Measurements from ENCODE around the gene ANKRD63. TPM values are rescaled to one million over a fixed set of nuclear protein-coding genes. Genes with fewer than 3 reads are reported as not detected.

ANKRD63 gene
- total and polyA plus RNA-seq, 8 donors, result 0.37 TPM; not detected in 7

DNA sequence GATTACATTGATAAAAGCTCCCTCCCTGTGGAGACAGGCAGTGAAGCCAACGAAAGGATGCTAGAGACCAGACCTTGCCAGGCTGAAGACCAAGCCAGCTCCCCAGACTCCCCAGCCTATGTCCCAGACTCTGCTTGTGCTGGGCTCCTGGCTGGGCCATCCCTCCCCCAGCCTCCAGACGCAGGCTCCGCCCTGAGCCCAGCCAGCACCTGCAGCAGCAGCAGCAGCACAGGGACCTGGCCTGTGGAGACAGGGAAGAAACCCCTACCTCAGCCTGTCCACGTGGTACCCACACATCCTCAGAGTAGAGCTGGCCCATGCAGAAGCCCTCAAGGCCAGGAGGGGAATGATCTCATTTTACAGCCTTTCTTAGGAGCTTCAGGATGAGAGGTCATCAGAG lies 13.3 kb downstream of the ANKRD63 start:
- Histone ChIP-seq H3K27ac (no peak overlapping the region), H3K4me3 (no peak overlapping the region), H3K27me3 (no peaks in the 10 kb centered on the region), H3K9me3 (no peaks in the 10 kb centered on the region), H3K36me3 (peaks cover 0 to 18% (median 13%) of the 10 kb centered on the region in 4 donors), H3K4me1 (peaks cover 0 to 10% (median 2%) of the 10 kb centered on the region in 4 donors)
- DNase-seq, result no peak
- TF ChIP-seq EP300 (IDR thresholded peaks at IDR 0.05) (no peak), POLR2A (IDR thresholded peaks at IDR 0.05) (no peak), POLR2AphosphoS5 (IDR thresholded peaks at IDR 0.05) (no peak)
- TF ChIP-seq, protein P1, sequence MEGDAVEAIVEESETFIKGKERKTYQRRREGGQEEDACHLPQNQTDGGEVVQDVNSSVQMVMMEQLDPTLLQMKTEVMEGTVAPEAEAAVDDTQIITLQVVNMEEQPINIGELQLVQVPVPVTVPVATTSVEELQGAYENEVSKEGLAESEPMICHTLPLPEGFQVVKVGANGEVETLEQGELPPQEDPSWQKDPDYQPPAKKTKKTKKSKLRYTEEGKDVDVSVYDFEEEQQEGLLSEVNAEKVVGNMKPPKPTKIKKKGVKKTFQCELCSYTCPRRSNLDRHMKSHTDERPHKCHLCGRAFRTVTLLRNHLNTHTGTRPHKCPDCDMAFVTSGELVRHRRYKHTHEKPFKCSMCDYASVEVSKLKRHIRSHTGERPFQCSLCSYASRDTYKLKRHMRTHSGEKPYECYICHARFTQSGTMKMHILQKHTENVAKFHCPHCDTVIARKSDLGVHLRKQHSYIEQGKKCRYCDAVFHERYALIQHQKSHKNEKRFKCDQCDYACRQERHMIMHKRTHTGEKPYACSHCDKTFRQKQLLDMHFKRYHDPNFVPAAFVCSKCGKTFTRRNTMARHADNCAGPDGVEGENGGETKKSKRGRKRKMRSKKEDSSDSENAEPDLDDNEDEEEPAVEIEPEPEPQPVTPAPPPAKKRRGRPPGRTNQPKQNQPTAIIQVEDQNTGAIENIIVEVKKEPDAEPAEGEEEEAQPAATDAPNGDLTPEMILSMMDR (IDR thresholded peaks at IDR 0.05), result no peak
- intact Hi-C loops (cut with DNase I; ENCODE audit: low total_unique reads), result loop anchor here (5.0 kb wide), 1 partner anchor 222 kb away; no protein-coding TSS in a partner anchor
- 75 to 86% (median 84%) methylated on average over 3 to 4 of the region's 4 CpGs for WGBS, 5 donors

GRCh38 chr15:40267670-40268069 lies 15.2 kb downstream of the ANKRD63 start:
- no peak overlapping the region for H3K27ac ChIP-seq
- no peaks in the 10 kb centered on the region for H3K9me3 ChIP-seq
- H3K36me3 ChIP-seq, result peaks cover 0 to 18% (median 13%) of the 10 kb centered on the region in 4 donors
- no peak overlapping the region for H3K4me3 ChIP-seq
- intact Hi-C loops (cut with DNase I; ENCODE audit: low total_unique reads), result no loop called here
- WGBS, 5 donors, result 73 to 91% (median 83%) methylated on average over 3 to 4 of the region's 4 CpGs
- no peak for TF ChIP-seq POLR2A (IDR thresholded peaks at IDR 0.05)
- TF ChIP-seq, protein P1 (IDR thresholded peaks at IDR 0.05), result no peak
- TF ChIP-seq EP300 (IDR thresholded peaks at IDR 0.05), result no peak
- no peak for TF ChIP-seq POLR2AphosphoS5 (IDR thresholded peaks at IDR 0.05)
- H3K4me1 ChIP-seq, result peaks cover 0 to 21% (median 2%) of the 10 kb centered on the region in 4 donors
- DNase-seq, result no peak
- no peaks in the 10 kb centered on the region for H3K27me3 ChIP-seq

DNA sequence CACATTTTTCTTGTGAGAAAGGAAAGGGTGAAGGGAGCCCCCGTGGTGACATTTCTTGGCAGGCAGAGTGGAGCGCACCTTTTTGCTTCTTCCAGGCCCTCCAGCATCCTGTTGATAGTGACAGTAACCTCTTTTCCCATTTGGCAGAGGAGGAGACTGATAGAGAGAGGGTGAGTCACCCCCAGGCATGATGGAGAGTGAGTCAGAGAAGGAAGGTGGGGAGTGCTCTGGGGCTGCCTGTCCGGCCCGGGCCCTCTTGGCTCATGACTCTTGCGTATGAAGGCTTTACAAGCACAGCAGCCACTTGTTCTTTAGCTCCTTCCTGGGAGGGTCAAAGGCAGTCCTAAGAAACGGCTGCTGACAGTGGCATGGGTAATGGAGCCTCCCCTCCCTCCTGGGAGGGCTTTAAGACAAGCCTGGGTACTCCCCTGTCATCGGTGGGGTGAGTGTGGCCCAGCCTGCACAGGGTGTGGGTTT lies 16.0 kb downstream of the ANKRD63 start:
- no peak overlapping the region for H3K4me3 ChIP-seq
- intact Hi-C loops (cut with DNase I; ENCODE audit: low total_unique reads), result no loop called here
- peak overlapping the region in 2 of 5 donors; percentile 38 to 49 for H3K27ac ChIP-seq
- peak in 2 of 3 donors; percentile 26 to 54 for TF ChIP-seq POLR2AphosphoS5 (IDR thresholded peaks at IDR 0.05)
- TF ChIP-seq, protein P1 (IDR thresholded peaks at IDR 0.05), result no peak
- DNase-seq, result peak in 1 of 2 donors; percentile 57
- H3K4me1 ChIP-seq, result peaks cover 0 to 21% (median 2%) of the 10 kb centered on the region in 4 donors
- H3K27me3 ChIP-seq, result no peaks in the 10 kb centered on the region
- no peaks in the 10 kb centered on the region for H3K9me3 ChIP-seq
- peaks cover 0 to 16% (median 11%) of the 10 kb centered on the region in 4 donors for H3K36me3 ChIP-seq
- WGBS, 5 donors, result 40 to 61% (median 48%) methylated on average over 6 to 7 of the region's 7 CpGs

- Histone ChIP-seq H3K36me3 (peaks cover 0 to 16% (median 11%) of the 10 kb centered on the region in 4 donors), H3K4me3 (no peak overlapping the region), H3K27ac (no peak overlapping the region), H3K27me3 (no peaks in the 10 kb centered on the region), H3K9me3 (no peaks in the 10 kb centered on the region), H3K4me1 (peaks cover 0 to 21% (median 2%) of the 10 kb centered on the region in 4 donors)
- TF ChIP-seq POLR2A (IDR thresholded peaks at IDR 0.05), result no peak
- TF ChIP-seq EP300 (IDR thresholded peaks at IDR 0.05), result no peak
- TF ChIP-seq, protein P1 (IDR thresholded peaks at IDR 0.05), result no peak
- TF ChIP-seq POLR2AphosphoS5 (IDR thresholded peaks at IDR 0.05), result no peak
- 93 to 97% (median 96%) methylated on average over 10 to 20 of the region's 20 CpGs for WGBS, 5 donors
- intact Hi-C loops (cut with DNase I; ENCODE audit: low total_unique reads), result no loop called here
- DNase-seq, result no peak
These were observed 17.0 kb downstream of the ANKRD63 start for GRCh38 chr15:40265875-40266274.
